Loucy (cell line): ENCODE measurements around the gene THEM5.

ENCODE experiments used
- EZH2phosphoT487 ChIP-seq: fragments of 200-600 bp; IDR thresholded peaks from 2 replicates; pipeline ENCODE4 v1.6.1; 2018; ENCODE audit warnings: antibody characterized with exemption, mild to moderate bottlenecking, moderate library complexity, borderline replicate concordance
- TF ChIP-seq, protein P1 (sequence below): fragments of 200-600 bp; sonication (generic); conservative IDR thresholded peaks from 2 replicates; pipeline ENCODE4 v1.5.1; 2014; ENCODE audit warnings: mild to moderate bottlenecking, antibody characterized with exemption, low read length

DNA sequence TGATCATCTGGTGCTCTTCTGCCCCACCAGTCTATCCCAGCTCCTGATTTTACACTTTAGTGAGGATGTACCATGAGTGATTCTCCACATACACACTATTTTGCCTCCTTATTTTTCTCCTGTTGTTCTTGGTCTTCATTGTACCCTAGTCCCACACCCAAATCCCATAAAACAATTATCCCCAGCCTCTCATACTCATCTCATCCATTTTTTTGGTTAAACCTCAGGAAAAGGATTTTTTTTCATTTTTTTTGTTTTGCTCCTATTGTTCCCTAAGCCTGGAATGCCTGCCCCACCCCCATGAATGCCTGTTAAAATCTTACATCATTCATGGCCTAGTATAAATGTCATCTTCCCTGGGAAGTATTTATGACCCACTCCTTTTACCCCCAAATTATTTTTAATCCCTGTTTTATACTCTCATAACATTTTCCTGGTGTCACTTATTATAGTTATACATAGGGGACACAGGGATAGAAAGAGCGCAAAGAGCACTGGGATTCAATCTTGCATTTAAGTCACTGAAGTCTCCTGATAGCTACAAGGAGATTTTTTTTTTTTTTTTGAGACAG is 43.4 kb downstream of the THEM5 start:
- TF ChIP-seq, protein P1, sequence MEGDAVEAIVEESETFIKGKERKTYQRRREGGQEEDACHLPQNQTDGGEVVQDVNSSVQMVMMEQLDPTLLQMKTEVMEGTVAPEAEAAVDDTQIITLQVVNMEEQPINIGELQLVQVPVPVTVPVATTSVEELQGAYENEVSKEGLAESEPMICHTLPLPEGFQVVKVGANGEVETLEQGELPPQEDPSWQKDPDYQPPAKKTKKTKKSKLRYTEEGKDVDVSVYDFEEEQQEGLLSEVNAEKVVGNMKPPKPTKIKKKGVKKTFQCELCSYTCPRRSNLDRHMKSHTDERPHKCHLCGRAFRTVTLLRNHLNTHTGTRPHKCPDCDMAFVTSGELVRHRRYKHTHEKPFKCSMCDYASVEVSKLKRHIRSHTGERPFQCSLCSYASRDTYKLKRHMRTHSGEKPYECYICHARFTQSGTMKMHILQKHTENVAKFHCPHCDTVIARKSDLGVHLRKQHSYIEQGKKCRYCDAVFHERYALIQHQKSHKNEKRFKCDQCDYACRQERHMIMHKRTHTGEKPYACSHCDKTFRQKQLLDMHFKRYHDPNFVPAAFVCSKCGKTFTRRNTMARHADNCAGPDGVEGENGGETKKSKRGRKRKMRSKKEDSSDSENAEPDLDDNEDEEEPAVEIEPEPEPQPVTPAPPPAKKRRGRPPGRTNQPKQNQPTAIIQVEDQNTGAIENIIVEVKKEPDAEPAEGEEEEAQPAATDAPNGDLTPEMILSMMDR = no peak
- no peak for TF ChIP-seq EZH2phosphoT487
